ENCODE measurements around the gene RHOBTB1.

Gene RHOBTB1

GRCh38 chr10:60893231-60893630 is 50.8 kb downstream of the RHOBTB1 start:
- no peaks in the 10 kb centered on the region for H3K36me3 ChIP-seq (ENCODE audit: control insufficient read depth, insufficient read depth, low read length)
- no peak overlapping the region for H3K9ac ChIP-seq (ENCODE audit: low read length)
- H3K27me3 ChIP-seq (ENCODE audit: control insufficient read depth, insufficient read depth, low read length): no peaks in the 10 kb centered on the region
- no peak overlapping the region for H3K4me3 ChIP-seq (ENCODE audit: low read length)
- H3K9me3 ChIP-seq (ENCODE audit: control insufficient read depth, low read length): no peaks in the 10 kb centered on the region
- peaks cover 7% of the 10 kb centered on the region for H3K4me1 ChIP-seq (ENCODE audit: control insufficient read depth, insufficient read depth, low read length)

DNA sequence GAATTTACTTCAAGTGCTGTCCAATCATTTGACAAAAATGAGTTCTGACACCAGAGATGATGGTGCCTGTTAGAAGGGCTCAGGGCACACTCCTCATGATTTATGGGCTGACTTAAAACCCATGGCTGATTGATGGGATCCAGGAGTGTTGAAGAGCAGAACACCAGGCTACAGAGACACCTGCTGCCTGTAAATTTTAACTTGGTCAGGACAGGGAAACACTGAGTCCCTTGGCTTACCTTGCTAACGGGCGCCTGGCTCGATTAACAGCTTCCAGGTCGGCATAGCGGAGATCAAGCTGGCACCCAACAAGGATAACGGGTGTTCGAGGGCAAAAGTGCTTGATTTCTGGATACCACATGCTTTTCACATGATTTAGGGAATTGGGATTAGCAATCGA is 51.4 kb downstream of the RHOBTB1 start:
- peaks cover 7% of the 10 kb centered on the region for H3K4me1 ChIP-seq (ENCODE audit: control insufficient read depth, insufficient read depth, low read length)
- no peaks in the 10 kb centered on the region for H3K9me3 ChIP-seq (ENCODE audit: control insufficient read depth, low read length)

GRCh38 chr10:60890811-60891210 is 53.2 kb downstream of the RHOBTB1 start:
- Histone ChIP-seq H3K9me3 (ENCODE audit: control insufficient read depth, low read length) (no peaks in the 10 kb centered on the region), H3K4me1 (ENCODE audit: control insufficient read depth, insufficient read depth, low read length) (peaks cover 3% of the 10 kb centered on the region)

More for the DNA sequence above, 51.4 kb downstream of the RHOBTB1 start:
- H3K27me3 ChIP-seq (ENCODE audit: control insufficient read depth, insufficient read depth, low read length): no peaks in the 10 kb centered on the region
- no peaks in the 10 kb centered on the region for H3K36me3 ChIP-seq (ENCODE audit: control insufficient read depth, insufficient read depth, low read length)
- no peak overlapping the region for H3K4me3 ChIP-seq (ENCODE audit: low read length)
- H3K9ac ChIP-seq (ENCODE audit: low read length): no peak overlapping the region

DNA sequence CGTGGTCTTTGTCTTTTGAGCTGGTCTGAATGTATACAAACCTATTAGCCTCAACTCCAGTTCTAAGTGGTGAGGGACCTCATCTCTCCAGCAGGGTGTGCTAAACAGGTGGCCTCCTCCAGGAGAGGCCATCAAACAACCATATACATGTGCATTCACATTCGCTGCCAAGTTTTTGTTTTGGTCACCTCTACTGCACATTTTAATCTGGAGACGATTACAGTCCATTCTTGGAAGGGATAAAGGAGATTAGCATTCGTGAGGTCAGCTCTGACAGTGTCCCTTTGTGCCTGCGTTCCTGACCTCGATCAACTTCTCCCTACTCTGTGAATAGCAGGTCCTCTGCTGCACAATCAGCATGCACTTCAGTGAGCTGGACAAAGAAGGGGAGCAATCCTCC is 60.8 kb downstream of the RHOBTB1 start:
- peaks cover 6% of the 10 kb centered on the region for H3K36me3 ChIP-seq (ENCODE audit: control insufficient read depth, insufficient read depth, low read length)
- H3K9me3 ChIP-seq (ENCODE audit: control insufficient read depth, low read length): no peaks in the 10 kb centered on the region
- no peaks in the 10 kb centered on the region for H3K27me3 ChIP-seq (ENCODE audit: control insufficient read depth, insufficient read depth, low read length)
- H3K9ac ChIP-seq (ENCODE audit: low read length): no peak overlapping the region
- no peaks in the 10 kb centered on the region for H3K4me1 ChIP-seq (ENCODE audit: control insufficient read depth, insufficient read depth, low read length)
- no peak overlapping the region for H3K4me3 ChIP-seq (ENCODE audit: low read length)

More at GRCh38 chr10:60890811-60891210, 53.2 kb downstream of the RHOBTB1 start:
- no peak overlapping the region for H3K4me3 ChIP-seq (ENCODE audit: low read length)
- H3K9ac ChIP-seq (ENCODE audit: low read length): no peak overlapping the region
- no peaks in the 10 kb centered on the region for H3K36me3 ChIP-seq (ENCODE audit: control insufficient read depth, insufficient read depth, low read length)
- no peaks in the 10 kb centered on the region for H3K27me3 ChIP-seq (ENCODE audit: control insufficient read depth, insufficient read depth, low read length)

DNA sequence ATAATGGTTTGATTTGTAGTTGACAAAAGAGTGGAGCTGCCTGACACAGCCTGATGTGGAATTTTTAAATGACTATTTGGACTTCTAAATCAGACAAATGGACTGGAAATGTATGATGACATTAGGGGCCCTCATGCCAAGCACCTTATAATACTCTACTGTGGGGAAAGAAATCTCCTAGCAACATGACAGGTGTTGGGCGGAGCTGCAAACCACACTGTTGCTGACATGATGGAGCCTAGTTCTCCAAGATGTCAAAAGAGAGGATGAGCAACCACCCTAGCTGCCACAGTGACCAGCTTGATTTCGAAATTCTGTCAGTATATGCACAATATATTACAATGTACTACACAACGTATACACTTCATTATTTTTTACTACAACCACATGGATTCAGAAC is 65.8 kb downstream of the RHOBTB1 start:
- Histone ChIP-seq H3K9ac (ENCODE audit: low read length) (no peak overlapping the region), H3K27me3 (ENCODE audit: control insufficient read depth, insufficient read depth, low read length) (no peaks in the 10 kb centered on the region), H3K4me3 (ENCODE audit: low read length) (no peak overlapping the region), H3K9me3 (ENCODE audit: control insufficient read depth, low read length) (no peaks in the 10 kb centered on the region), H3K4me1 (ENCODE audit: control insufficient read depth, insufficient read depth, low read length) (peaks cover 10% of the 10 kb centered on the region), H3K36me3 (ENCODE audit: control insufficient read depth, insufficient read depth, low read length) (no peaks in the 10 kb centered on the region)

DNA sequence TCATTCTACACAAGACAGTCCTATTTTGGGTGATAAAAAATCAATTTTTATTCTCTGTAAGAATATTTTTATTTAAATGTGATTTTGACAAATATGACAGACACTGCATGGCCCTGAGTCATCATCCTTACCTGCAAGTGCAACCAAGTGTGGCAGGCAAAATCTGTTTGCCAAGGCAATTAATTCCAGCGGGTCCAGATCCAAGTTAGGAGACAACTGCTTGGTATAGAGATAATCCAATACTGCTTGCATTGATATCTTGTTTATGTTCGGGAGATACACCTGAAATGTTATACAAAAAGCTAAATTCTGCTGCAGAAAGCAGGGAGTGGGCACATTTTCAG is 66.2 kb downstream of the RHOBTB1 start:
- Histone ChIP-seq H3K9ac (ENCODE audit: low read length) (no peak overlapping the region), H3K9me3 (ENCODE audit: control insufficient read depth, low read length) (no peaks in the 10 kb centered on the region), H3K36me3 (ENCODE audit: control insufficient read depth, insufficient read depth, low read length) (no peaks in the 10 kb centered on the region), H3K4me1 (ENCODE audit: control insufficient read depth, insufficient read depth, low read length) (peaks cover 10% of the 10 kb centered on the region), H3K4me3 (ENCODE audit: low read length) (no peak overlapping the region), H3K27me3 (ENCODE audit: control insufficient read depth, insufficient read depth, low read length) (no peaks in the 10 kb centered on the region)

GRCh38 chr10:60877061-60877776 is 66.8 kb downstream of the RHOBTB1 start:
- Histone ChIP-seq H3K36me3 (ENCODE audit: control insufficient read depth, insufficient read depth, low read length) (no peaks in the 10 kb centered on the region), H3K9me3 (ENCODE audit: control insufficient read depth, low read length) (no peaks in the 10 kb centered on the region), H3K9ac (ENCODE audit: low read length) (no peak overlapping the region), H3K27me3 (ENCODE audit: control insufficient read depth, insufficient read depth, low read length) (no peaks in the 10 kb centered on the region), H3K4me1 (ENCODE audit: control insufficient read depth, insufficient read depth, low read length) (peaks cover 10% of the 10 kb centered on the region), H3K4me3 (ENCODE audit: low read length) (no peak overlapping the region)

- H3K4me3 ChIP-seq (ENCODE audit: low read length): no peak overlapping the region
- H3K27me3 ChIP-seq (ENCODE audit: control insufficient read depth, insufficient read depth, low read length): no peaks in the 10 kb centered on the region
- no peak overlapping the region for H3K9ac ChIP-seq (ENCODE audit: low read length)
- H3K9me3 ChIP-seq (ENCODE audit: control insufficient read depth, low read length): no peaks in the 10 kb centered on the region
- H3K36me3 ChIP-seq (ENCODE audit: control insufficient read depth, insufficient read depth, low read length): no peaks in the 10 kb centered on the region
- peaks cover 10% of the 10 kb centered on the region for H3K4me1 ChIP-seq (ENCODE audit: control insufficient read depth, insufficient read depth, low read length)
Observed at GRCh38 chr10:60873758-60874157, 70.2 kb downstream of the RHOBTB1 start.

- no peak overlapping the region for H3K4me3 ChIP-seq (ENCODE audit: low read length)
- no peaks in the 10 kb centered on the region for H3K36me3 ChIP-seq (ENCODE audit: control insufficient read depth, insufficient read depth, low read length)
- no peaks in the 10 kb centered on the region for H3K27me3 ChIP-seq (ENCODE audit: control insufficient read depth, insufficient read depth, low read length)
- H3K4me1 ChIP-seq (ENCODE audit: control insufficient read depth, insufficient read depth, low read length): peaks cover 8% of the 10 kb centered on the region
- H3K9ac ChIP-seq (ENCODE audit: low read length): no peak overlapping the region
- H3K9me3 ChIP-seq (ENCODE audit: control insufficient read depth, low read length): no peaks in the 10 kb centered on the region
Observed at GRCh38 chr10:60872451-60872850, 71.5 kb downstream of the RHOBTB1 start.

DNA sequence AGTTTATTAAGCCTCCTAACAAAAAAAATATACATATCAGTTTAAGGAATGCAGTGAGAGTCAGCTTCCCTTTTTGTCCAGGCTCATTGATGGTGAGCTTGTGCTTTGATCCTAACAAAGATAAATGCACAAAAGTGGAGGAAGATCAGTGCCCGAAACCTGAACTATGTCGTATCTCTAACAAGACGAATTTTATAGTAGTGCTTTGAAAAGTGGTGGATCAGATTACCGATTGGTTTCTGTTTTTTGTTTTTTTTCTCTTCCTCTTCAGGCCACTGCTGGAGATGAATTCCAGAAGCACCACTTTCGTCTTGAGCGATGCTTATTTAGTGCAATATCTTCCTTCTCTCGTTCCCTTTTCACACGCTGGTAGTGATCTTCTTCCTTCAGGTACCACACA is 72.8 kb downstream of the RHOBTB1 start:
- Histone ChIP-seq H3K27me3 (ENCODE audit: control insufficient read depth, insufficient read depth, low read length) (no peaks in the 10 kb centered on the region), H3K4me1 (ENCODE audit: control insufficient read depth, insufficient read depth, low read length) (no peaks in the 10 kb centered on the region), H3K36me3 (ENCODE audit: control insufficient read depth, insufficient read depth, low read length) (no peaks in the 10 kb centered on the region), H3K4me3 (ENCODE audit: low read length) (no peak overlapping the region), H3K9me3 (ENCODE audit: control insufficient read depth, low read length) (no peaks in the 10 kb centered on the region), H3K9ac (ENCODE audit: low read length) (no peak overlapping the region)

DNA sequence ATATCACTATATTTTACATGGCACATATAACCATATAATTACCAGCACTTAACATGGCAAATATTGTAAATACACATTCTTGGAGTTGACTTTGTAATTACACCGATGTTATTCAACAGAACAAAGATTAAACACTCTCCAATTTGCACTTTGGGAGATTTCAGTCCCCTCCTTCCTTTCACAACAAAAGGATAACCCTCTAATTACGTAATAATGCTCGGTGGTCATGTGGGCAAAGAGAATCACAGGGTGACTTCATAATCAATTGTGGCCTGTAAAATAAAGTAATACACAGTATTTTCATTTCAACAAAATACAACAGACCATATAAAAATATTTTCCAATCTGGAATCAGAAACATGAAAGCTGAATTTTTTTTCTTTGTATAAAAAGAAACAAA is 73.2 kb downstream of the RHOBTB1 start:
- Histone ChIP-seq H3K4me3 (ENCODE audit: low read length) (no peak overlapping the region), H3K36me3 (ENCODE audit: control insufficient read depth, insufficient read depth, low read length) (no peaks in the 10 kb centered on the region), H3K4me1 (ENCODE audit: control insufficient read depth, insufficient read depth, low read length) (no peaks in the 10 kb centered on the region), H3K27me3 (ENCODE audit: control insufficient read depth, insufficient read depth, low read length) (no peaks in the 10 kb centered on the region), H3K9ac (ENCODE audit: low read length) (no peak overlapping the region), H3K9me3 (ENCODE audit: control insufficient read depth, low read length) (no peaks in the 10 kb centered on the region)

DNA sequence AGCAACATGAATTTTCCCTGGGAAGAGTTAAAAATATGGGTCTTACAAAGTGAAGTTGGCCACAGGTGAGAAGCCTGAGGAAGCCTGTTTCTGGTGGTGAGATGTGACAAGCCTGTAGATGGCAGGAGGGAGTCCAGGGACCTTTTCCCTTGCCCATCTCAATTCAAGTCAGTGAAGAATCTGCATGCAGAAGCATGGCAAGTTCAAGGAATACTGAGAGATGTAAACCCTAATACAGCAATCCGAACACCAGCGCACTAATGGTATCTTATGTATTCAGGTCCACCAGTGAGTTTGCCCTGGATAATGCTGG is 73.6 kb downstream of the RHOBTB1 start:
- H3K9me3 ChIP-seq (ENCODE audit: control insufficient read depth, low read length): no peaks in the 10 kb centered on the region

More for the DNA sequence above, 73.6 kb downstream of the RHOBTB1 start:
- Histone ChIP-seq H3K4me1 (ENCODE audit: control insufficient read depth, insufficient read depth, low read length) (no peaks in the 10 kb centered on the region), H3K36me3 (ENCODE audit: control insufficient read depth, insufficient read depth, low read length) (no peaks in the 10 kb centered on the region), H3K9ac (ENCODE audit: low read length) (no peak overlapping the region), H3K27me3 (ENCODE audit: control insufficient read depth, insufficient read depth, low read length) (no peaks in the 10 kb centered on the region), H3K4me3 (ENCODE audit: low read length) (no peak overlapping the region)
